Measurements from ENCODE around the gene CD34.
"Not testable (repeated sequence)": the region's sequence is repeated elsewhere in the genome, so short reads cannot be mapped to it uniquely, and the experiment has no call there.

Gene CD34

DNA sequence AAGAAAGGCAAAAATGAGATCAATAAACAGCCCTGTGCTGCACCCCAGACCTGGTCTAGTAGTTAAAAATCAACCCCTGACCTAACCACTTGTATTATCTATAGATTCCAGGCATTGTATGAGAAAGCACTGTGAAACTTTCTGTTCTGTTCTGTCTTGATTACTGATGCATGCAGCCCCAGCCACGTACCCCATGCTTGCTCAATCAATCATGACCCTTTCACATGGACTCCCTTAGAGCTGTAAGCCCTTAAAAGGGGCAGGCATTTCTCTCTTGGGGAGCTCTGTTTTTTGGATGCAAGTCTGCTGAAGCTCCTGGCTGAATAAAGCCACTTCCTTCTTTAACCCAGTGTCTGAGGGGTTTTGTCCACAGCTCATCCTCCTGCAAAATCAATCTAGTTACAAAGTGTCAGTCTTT, 24.2 kb upstream of the CD34 start:
- Histone ChIP-seq H3K9me3 (ENCODE audit: control insufficient read depth in 5 of 5, low read length in 5 of 5) (peaks cover 0 to 6% (median 3%) of the 10 kb centered on the region in 5 donors), H3K9ac (ENCODE audit: low read length in 5 of 5) (no peak overlapping the region), H3K4me1 (ENCODE audit: control insufficient read depth in 5 of 5, insufficient read depth in 5 of 5, low read length in 5 of 5) (no peaks in the 10 kb centered on the region), H3K4me3 (ENCODE audit: low read depth in 1 of 5, low read length in 5 of 5) (no peak overlapping the region), H3K27me3 (ENCODE audit: control insufficient read depth in 5 of 5, insufficient read depth in 4 of 5, low read length in 5 of 5) (no peaks in the 10 kb centered on the region), H3K36me3 (ENCODE audit: control insufficient read depth in 5 of 5, insufficient read depth in 5 of 5, low read length in 5 of 5) (no peaks in the 10 kb centered on the region), H3K27ac (ENCODE audit: low read depth, low read length) (no peak overlapping the region)

DNA sequence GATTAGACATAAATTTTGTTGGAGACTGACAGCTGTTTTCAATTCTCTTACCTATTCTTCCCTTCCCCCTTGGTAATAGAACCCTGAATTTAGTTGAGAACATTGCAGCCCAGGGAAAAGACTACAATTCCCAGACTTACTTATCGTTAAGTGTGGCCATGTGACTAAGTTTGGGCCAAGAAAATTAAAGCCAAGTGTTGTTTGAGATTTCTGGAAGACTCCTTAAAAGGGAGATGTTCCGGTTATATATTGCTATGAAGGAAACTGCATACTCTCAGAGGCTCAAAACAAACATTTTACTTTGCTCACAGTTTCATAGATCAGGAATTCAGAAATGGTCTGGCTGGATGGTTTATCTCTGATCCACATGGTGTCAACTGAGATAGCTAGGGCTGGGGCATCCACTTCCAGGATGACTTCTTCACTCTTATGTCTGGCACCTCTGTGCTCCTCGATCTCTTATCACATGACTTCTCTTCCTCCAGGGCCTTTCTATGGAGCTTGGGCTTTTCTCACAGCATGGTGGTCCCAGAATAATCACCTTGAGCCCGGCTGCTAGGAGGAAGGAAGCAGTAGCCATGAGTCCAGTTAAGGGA, 22.4 kb upstream of the CD34 start:
- H3K9me3 ChIP-seq (ENCODE audit: control insufficient read depth in 5 of 5, low read length in 5 of 5) = peaks cover 0 to 6% (median 3%) of the 10 kb centered on the region in 5 donors
- no peak overlapping the region for H3K27ac ChIP-seq (ENCODE audit: low read depth, low read length)
- no peaks in the 10 kb centered on the region for H3K36me3 ChIP-seq (ENCODE audit: control insufficient read depth in 5 of 5, insufficient read depth in 5 of 5, low read length in 5 of 5)
- no peak overlapping the region for H3K4me3 ChIP-seq (ENCODE audit: low read depth in 1 of 5, low read length in 5 of 5)
- H3K27me3 ChIP-seq (ENCODE audit: control insufficient read depth in 5 of 5, insufficient read depth in 4 of 5, low read length in 5 of 5) = no peaks in the 10 kb centered on the region
- no peaks in the 10 kb centered on the region for H3K4me1 ChIP-seq (ENCODE audit: control insufficient read depth in 5 of 5, insufficient read depth in 5 of 5, low read length in 5 of 5)
- H3K9ac ChIP-seq (ENCODE audit: low read length in 5 of 5) = no peak overlapping the region

DNA sequence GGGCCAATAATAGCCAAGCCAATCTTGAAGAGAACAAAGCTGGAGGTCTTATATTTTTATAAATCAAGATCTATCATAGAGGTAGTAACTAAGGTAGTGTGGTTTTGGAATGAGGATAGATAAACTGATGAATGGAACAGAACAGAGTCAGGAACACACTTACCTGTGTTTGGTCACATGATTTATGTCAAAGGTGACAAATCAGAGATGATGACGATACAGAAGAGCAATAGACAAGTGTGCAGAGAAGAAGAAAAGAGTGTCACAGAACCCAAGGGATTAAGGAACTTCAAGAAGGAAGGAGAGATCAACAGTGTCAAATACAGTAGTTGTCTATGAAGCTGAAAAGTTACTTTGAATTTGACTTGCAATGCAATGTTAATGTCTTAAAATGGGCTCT, 16.1 kb upstream of the CD34 start:
- no peak overlapping the region for H3K27ac ChIP-seq (ENCODE audit: low read depth, low read length)
- H3K9ac ChIP-seq (ENCODE audit: low read length in 5 of 5) = no peak overlapping the region
- peaks cover 0 to 3% (median 2%) of the 10 kb centered on the region in 5 donors for H3K9me3 ChIP-seq (ENCODE audit: control insufficient read depth in 5 of 5, low read length in 5 of 5)
- H3K36me3 ChIP-seq (ENCODE audit: control insufficient read depth in 5 of 5, insufficient read depth in 5 of 5, low read length in 5 of 5) = no peaks in the 10 kb centered on the region
- H3K4me1 ChIP-seq (ENCODE audit: control insufficient read depth in 5 of 5, insufficient read depth in 5 of 5, low read length in 5 of 5) = peaks cover 3 to 35% (median 27%) of the 10 kb centered on the region in 5 donors
- peaks cover 0 to 2% (median 0%) of the 10 kb centered on the region in 5 donors for H3K27me3 ChIP-seq (ENCODE audit: control insufficient read depth in 5 of 5, insufficient read depth in 4 of 5, low read length in 5 of 5)
- no peak overlapping the region for H3K4me3 ChIP-seq (ENCODE audit: low read depth in 1 of 5, low read length in 5 of 5)

DNA sequence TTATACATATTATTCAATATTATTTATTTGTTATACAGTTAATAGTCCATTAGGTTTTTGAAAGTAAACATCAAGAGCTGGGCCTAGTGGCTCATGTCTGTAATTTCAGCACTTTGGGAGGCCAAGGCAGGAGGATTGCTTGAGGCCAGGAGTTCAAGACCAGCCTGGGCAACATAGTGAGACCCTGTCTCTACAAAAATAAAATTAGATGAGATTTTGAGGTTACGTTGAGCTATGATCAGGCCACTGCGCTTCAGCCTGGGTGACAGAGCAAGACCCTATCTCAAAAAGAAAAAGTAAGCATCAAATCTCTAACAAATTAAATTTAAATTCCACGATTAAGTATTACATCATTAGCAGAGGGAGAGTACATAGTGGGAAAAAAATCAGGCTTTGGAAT, 15.0 kb upstream of the CD34 start:
- not testable (repeated sequence) for H3K4me3 ChIP-seq (ENCODE audit: low read depth in 1 of 5, low read length in 5 of 5); H3K36me3 ChIP-seq (ENCODE audit: control insufficient read depth in 5 of 5, insufficient read depth in 5 of 5, low read length in 5 of 5); H3K27ac ChIP-seq (ENCODE audit: low read depth, low read length); H3K27me3 ChIP-seq (ENCODE audit: control insufficient read depth in 5 of 5, insufficient read depth in 4 of 5, low read length in 5 of 5); H3K9me3 ChIP-seq (ENCODE audit: control insufficient read depth in 5 of 5, low read length in 5 of 5); H3K9ac ChIP-seq (ENCODE audit: low read length in 5 of 5)
- H3K4me1 ChIP-seq (ENCODE audit: control insufficient read depth in 5 of 5, insufficient read depth in 5 of 5, low read length in 5 of 5) = peaks cover 3 to 45% (median 36%) of the 10 kb centered on the region in 5 donors

DNA sequence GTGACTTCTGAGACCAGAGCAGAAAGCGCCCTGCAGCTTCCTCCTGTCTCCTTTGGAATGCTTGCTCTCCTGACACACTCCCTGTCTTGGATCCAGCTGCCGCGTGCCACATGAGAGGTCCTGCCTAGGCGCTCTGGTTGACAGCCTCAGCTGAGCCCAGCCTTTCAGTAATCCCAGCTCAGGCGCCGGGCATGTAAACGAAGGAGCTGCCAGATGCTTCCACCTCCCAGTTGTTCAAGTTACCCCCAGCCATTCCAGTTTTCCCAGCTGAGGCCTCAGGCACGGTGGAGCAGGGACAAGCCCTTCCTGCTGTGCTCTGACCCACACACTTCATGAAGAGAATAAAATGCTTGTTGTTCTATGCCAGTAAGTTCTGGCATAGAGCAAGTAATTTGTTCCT, 14.3 kb upstream of the CD34 start:
- peak overlapping the region in 1 of 5 donors; percentile 21 for H3K9ac ChIP-seq (ENCODE audit: low read length in 5 of 5)
- H3K27me3 ChIP-seq (ENCODE audit: control insufficient read depth in 5 of 5, insufficient read depth in 4 of 5, low read length in 5 of 5) = peaks cover 0 to 2% (median 0%) of the 10 kb centered on the region in 5 donors
- H3K9me3 ChIP-seq (ENCODE audit: control insufficient read depth in 5 of 5, low read length in 5 of 5) = no peaks in the 10 kb centered on the region
- no peak overlapping the region for H3K27ac ChIP-seq (ENCODE audit: low read depth, low read length)
- no peaks in the 10 kb centered on the region for H3K36me3 ChIP-seq (ENCODE audit: control insufficient read depth in 5 of 5, insufficient read depth in 5 of 5, low read length in 5 of 5)
- H3K4me3 ChIP-seq (ENCODE audit: low read depth in 1 of 5, low read length in 5 of 5) = no peak overlapping the region
- peaks cover 7 to 53% (median 43%) of the 10 kb centered on the region in 5 donors for H3K4me1 ChIP-seq (ENCODE audit: control insufficient read depth in 5 of 5, insufficient read depth in 5 of 5, low read length in 5 of 5)

DNA sequence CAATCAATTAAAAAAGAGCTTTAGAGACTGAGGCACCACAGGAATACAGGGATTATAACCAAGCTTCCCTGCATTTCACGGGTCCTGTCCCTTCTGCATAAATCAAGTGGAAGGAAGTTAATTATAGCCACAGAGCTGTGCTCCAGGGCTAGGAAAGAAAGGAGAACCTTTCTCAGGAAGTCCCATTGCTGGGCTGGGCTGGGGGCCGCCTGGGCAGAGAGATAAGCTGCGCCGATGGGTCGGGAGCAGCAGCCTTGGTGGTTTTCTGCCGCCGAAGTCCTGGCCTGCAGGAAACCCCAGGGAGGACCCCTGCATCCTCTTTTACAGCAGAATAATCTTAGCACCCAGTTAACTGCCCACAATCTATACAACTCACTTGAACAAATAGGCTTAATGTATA, 12.6 kb upstream of the CD34 start:
- H3K9me3 ChIP-seq (ENCODE audit: control insufficient read depth in 5 of 5, low read length in 5 of 5) = no peaks in the 10 kb centered on the region
- H3K9ac ChIP-seq (ENCODE audit: low read length in 5 of 5) = no peak overlapping the region
- peak overlapping the region; percentile 20 for H3K27ac ChIP-seq (ENCODE audit: low read depth, low read length)
- H3K4me1 ChIP-seq (ENCODE audit: control insufficient read depth in 5 of 5, insufficient read depth in 5 of 5, low read length in 5 of 5) = peaks cover 15 to 69% (median 60%) of the 10 kb centered on the region in 5 donors
- H3K36me3 ChIP-seq (ENCODE audit: control insufficient read depth in 5 of 5, insufficient read depth in 5 of 5, low read length in 5 of 5) = no peaks in the 10 kb centered on the region
- no peak overlapping the region for H3K4me3 ChIP-seq (ENCODE audit: low read depth in 1 of 5, low read length in 5 of 5)
- peaks cover 0 to 2% (median 0%) of the 10 kb centered on the region in 5 donors for H3K27me3 ChIP-seq (ENCODE audit: control insufficient read depth in 5 of 5, insufficient read depth in 4 of 5, low read length in 5 of 5)

DNA sequence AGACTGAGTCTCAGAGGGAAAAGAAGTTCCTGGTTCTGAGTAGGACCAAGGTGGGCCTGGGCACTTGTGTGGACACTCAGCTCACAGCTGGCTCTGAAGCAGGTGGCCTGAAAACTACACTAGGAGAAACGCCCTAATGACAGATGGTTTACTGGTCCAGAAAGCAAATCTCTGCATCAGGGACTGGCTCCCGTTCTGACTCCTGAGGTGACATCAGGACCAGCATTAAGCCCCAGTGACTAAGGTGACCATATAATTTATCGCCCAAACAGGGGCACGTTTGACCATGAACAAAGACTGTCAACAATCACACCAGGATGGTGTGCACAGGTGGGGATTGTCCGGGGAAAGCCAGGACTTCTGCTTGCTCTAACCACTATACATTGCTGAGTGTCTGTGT, 12.2 kb upstream of the CD34 start:
- peak overlapping the region; percentile 68 for H3K27ac ChIP-seq (ENCODE audit: low read depth, low read length)

DNA sequence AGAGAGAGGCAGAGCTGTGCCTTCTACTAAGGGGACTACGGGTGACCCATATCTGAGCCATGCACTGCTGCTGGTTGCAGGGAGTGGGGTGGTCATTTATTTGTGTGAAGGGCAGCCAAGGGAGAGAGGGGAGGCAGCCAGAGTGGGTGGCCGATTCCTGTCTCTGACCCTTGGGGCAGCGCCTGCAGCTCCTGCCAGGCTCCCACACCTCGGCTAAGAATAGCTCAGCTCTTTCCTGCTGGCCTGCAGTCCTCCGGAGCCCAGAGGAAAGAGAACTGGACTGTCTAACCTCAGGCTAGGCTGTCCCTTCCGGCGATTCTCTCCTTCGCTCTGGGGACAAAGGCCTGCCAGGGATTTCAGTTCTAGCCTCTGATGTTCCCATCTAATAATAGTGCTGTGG, 11.6 kb upstream of the CD34 start:
- H3K9me3 ChIP-seq (ENCODE audit: control insufficient read depth in 5 of 5, low read length in 5 of 5) = no peaks in the 10 kb centered on the region
- H3K36me3 ChIP-seq (ENCODE audit: control insufficient read depth in 5 of 5, insufficient read depth in 5 of 5, low read length in 5 of 5) = no peaks in the 10 kb centered on the region
- no peak overlapping the region for H3K4me3 ChIP-seq (ENCODE audit: low read depth in 1 of 5, low read length in 5 of 5)
- peak overlapping the region; percentile 68 for H3K27ac ChIP-seq (ENCODE audit: low read depth, low read length)
- H3K9ac ChIP-seq (ENCODE audit: low read length in 5 of 5) = no peak overlapping the region
- peaks cover 21 to 79% (median 69%) of the 10 kb centered on the region in 5 donors for H3K4me1 ChIP-seq (ENCODE audit: control insufficient read depth in 5 of 5, insufficient read depth in 5 of 5, low read length in 5 of 5)
- peaks cover 0 to 2% (median 0%) of the 10 kb centered on the region in 5 donors for H3K27me3 ChIP-seq (ENCODE audit: control insufficient read depth in 5 of 5, insufficient read depth in 4 of 5, low read length in 5 of 5)

More for the DNA sequence above, 12.2 kb upstream of the CD34 start:
- Histone ChIP-seq H3K4me1 (ENCODE audit: control insufficient read depth in 5 of 5, insufficient read depth in 5 of 5, low read length in 5 of 5) (peaks cover 17 to 73% (median 64%) of the 10 kb centered on the region in 5 donors), H3K9me3 (ENCODE audit: control insufficient read depth in 5 of 5, low read length in 5 of 5) (no peaks in the 10 kb centered on the region), H3K9ac (ENCODE audit: low read length in 5 of 5) (no peak overlapping the region), H3K36me3 (ENCODE audit: control insufficient read depth in 5 of 5, insufficient read depth in 5 of 5, low read length in 5 of 5) (no peaks in the 10 kb centered on the region), H3K4me3 (ENCODE audit: low read depth in 1 of 5, low read length in 5 of 5) (no peak overlapping the region), H3K27me3 (ENCODE audit: control insufficient read depth in 5 of 5, insufficient read depth in 4 of 5, low read length in 5 of 5) (peaks cover 0 to 2% (median 0%) of the 10 kb centered on the region in 5 donors)

DNA sequence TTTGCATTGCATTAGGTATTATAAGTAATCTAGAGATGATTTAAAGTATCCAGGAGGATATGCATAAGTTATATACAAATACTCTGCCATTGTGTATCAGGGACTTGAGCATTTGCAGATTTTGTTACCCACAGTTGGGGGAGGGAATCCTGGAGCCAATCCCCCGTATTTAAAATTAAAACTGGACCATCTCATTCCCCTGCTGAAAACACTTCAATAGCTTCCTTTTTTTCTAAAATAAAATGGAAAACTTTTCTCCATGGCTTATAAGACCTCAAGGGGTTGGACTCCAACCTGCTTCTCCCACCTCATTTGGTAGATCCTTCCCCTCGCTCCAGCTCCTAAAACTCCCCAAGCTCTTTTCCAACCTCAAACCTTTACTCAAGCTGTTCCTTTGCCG, 10.4 kb upstream of the CD34 start:
- Histone ChIP-seq H3K4me1 (ENCODE audit: control insufficient read depth in 5 of 5, insufficient read depth in 5 of 5, low read length in 5 of 5) (peaks cover 21 to 84% (median 72%) of the 10 kb centered on the region in 5 donors), H3K27me3 (ENCODE audit: control insufficient read depth in 5 of 5, insufficient read depth in 4 of 5, low read length in 5 of 5) (peaks cover 0 to 2% (median 0%) of the 10 kb centered on the region in 5 donors), H3K36me3 (ENCODE audit: control insufficient read depth in 5 of 5, insufficient read depth in 5 of 5, low read length in 5 of 5) (no peaks in the 10 kb centered on the region), H3K4me3 (ENCODE audit: low read depth in 1 of 5, low read length in 5 of 5) (no peak overlapping the region), H3K9me3 (ENCODE audit: control insufficient read depth in 5 of 5, low read length in 5 of 5) (no peaks in the 10 kb centered on the region), H3K27ac (ENCODE audit: low read depth, low read length) (peak overlapping the region; percentile 26), H3K9ac (ENCODE audit: low read length in 5 of 5) (no peak overlapping the region)

DNA sequence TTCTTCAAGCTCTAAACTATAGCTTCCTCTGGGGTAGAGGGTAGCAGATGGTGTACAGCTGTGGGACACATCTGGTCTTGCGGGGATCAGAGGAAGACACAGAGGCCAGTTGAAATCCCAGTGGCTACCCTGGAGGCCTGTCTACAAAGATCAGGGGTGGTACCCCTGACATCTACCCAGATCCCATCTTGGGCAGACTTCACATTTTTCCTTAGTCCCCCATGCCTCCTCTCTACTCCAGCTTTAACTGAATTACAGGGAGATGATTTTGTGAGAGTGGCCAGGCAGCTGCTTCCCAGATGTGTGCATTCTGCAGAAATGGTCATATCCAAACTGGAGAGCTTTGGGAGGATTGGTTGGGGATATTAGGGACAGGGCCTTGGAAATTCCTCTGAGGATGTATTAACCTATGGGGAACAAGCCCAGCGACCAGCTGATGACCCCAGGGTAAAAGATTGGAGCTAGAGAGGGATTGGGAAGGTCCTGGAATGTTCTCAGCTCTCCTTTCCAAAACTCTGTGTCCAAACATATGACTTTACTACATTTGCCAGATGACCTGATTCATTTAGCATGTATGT, 9.6 kb upstream of the CD34 start:
- H3K9me3 ChIP-seq (ENCODE audit: control insufficient read depth in 5 of 5, low read length in 5 of 5) = no peaks in the 10 kb centered on the region
- peak overlapping the region; percentile 26 for H3K27ac ChIP-seq (ENCODE audit: low read depth, low read length)
- no peaks in the 10 kb centered on the region for H3K36me3 ChIP-seq (ENCODE audit: control insufficient read depth in 5 of 5, insufficient read depth in 5 of 5, low read length in 5 of 5)
- peaks cover 21 to 84% (median 72%) of the 10 kb centered on the region in 5 donors for H3K4me1 ChIP-seq (ENCODE audit: control insufficient read depth in 5 of 5, insufficient read depth in 5 of 5, low read length in 5 of 5)
- no peak overlapping the region for H3K4me3 ChIP-seq (ENCODE audit: low read depth in 1 of 5, low read length in 5 of 5)
- H3K27me3 ChIP-seq (ENCODE audit: control insufficient read depth in 5 of 5, insufficient read depth in 4 of 5, low read length in 5 of 5) = peaks cover 0 to 2% (median 0%) of the 10 kb centered on the region in 5 donors
- H3K9ac ChIP-seq (ENCODE audit: low read length in 5 of 5) = no peak overlapping the region
